H9 (cell line): ENCODE results near the gene SURF4. TPM values are rescaled to one million over a fixed set of nuclear protein-coding genes. Genes with fewer than 3 reads are reported as not detected.

Experiments
- DNase-seq: peaks from one replicate; pipeline ENCODE4 v3.0.0-alpha.2; 2017
- H2AFZ ChIP-seq: one replicate; pipeline ENCODE4 v1.6.1; 2013; ENCODE audit warnings: mild to moderate bottlenecking, low read length, control low read depth, moderate library complexity
- H2AK5ac ChIP-seq: 2 replicates; pipeline ENCODE4 v1.6.1; 2013; ENCODE audit warnings: low read length, control low read depth, mixed read lengths; ENCODE audit not compliant: insufficient read length
- H2BK120ac ChIP-seq: one replicate; pipeline ENCODE4 v1.6.1; 2013; ENCODE audit warnings: low read depth, mild to moderate bottlenecking, low read length, control low read depth, inconsistent platforms; ENCODE audit not compliant: poor library complexity, severe bottlenecking
- H2BK12ac ChIP-seq: 2 replicates; pipeline ENCODE4 v1.6.1; 2013; ENCODE audit warnings: low read length, control low read depth, mixed read lengths, low read depth; ENCODE audit not compliant: insufficient read length
- H2BK15ac ChIP-seq: 2 replicates; pipeline ENCODE4 v1.6.1; 2013; ENCODE audit warnings: low read depth, low read length, control low read depth
- H2BK20ac ChIP-seq: one replicate; pipeline ENCODE4 v1.6.1; 2013; ENCODE audit warnings: low read depth, mild to moderate bottlenecking, low read length, control low read depth, inconsistent platforms; ENCODE audit not compliant: poor library complexity, severe bottlenecking
- H2BK5ac ChIP-seq: 2 replicates; pipeline ENCODE4 v1.6.1; 2013; ENCODE audit warnings: low read length, control low read depth, mixed read lengths; ENCODE audit not compliant: insufficient read length
- H3K14ac ChIP-seq: 2 replicates; pipeline ENCODE4 v1.6.1; 2013; ENCODE audit warnings: low read length, control low read depth; ENCODE audit not compliant: insufficient read depth
- H3K18ac ChIP-seq: 2 replicates; pipeline ENCODE4 v1.6.1; 2013; ENCODE audit warnings: low read depth, mild to moderate bottlenecking, mixed read lengths, low read length, control low read depth; ENCODE audit not compliant: insufficient read length
- H3K23ac ChIP-seq: 2 replicates; pipeline ENCODE4 v1.6.1; 2013; ENCODE audit warnings: low read length, control low read depth, mixed read lengths, low read depth; ENCODE audit not compliant: insufficient read length
- H3K23me2 ChIP-seq: 2 replicates; pipeline ENCODE4 v1.6.1; 2013; ENCODE audit warnings: low read depth, mild to moderate bottlenecking, mixed read lengths, low read length, control low read depth; ENCODE audit not compliant: insufficient read length, poor library complexity, severe bottlenecking
- H3K27ac ChIP-seq: 2 replicates; pipeline ENCODE4 v1.5.1; 2013; ENCODE audit warnings: low read length, control low read depth, mixed read lengths, low read depth; ENCODE audit not compliant: insufficient read length
- H3K27me3 ChIP-seq: 2 replicates; pipeline ENCODE4 v1.6.1; 2013; ENCODE audit warnings: low read length, control low read depth, inconsistent platforms; ENCODE audit not compliant: insufficient read depth
- H3K4ac ChIP-seq: 2 replicates; pipeline ENCODE4 v1.6.1; 2013; ENCODE audit warnings: low read depth, mild to moderate bottlenecking, control low read depth, inconsistent platforms, low read length, moderate library complexity
- H3K4me1 ChIP-seq: 2 replicates; pipeline ENCODE4 v1.6.1; 2013; ENCODE audit warnings: low read length, control low read depth, inconsistent platforms; ENCODE audit not compliant: insufficient read depth
- H3K4me2 ChIP-seq: 2 replicates; pipeline ENCODE4 v1.6.1; 2013; ENCODE audit warnings: low read length, control low read depth, mixed read lengths; ENCODE audit not compliant: insufficient read length, insufficient read depth
- H3K56ac ChIP-seq: 2 replicates; pipeline ENCODE4 v1.6.1; 2013; ENCODE audit warnings: low read depth, mild to moderate bottlenecking, mixed read lengths, low read length, control low read depth; ENCODE audit not compliant: insufficient read length
- H3K79me1 ChIP-seq: 2 replicates; pipeline ENCODE4 v1.6.1; 2013; ENCODE audit warnings: low read depth, mild to moderate bottlenecking, moderate library complexity, low read length, control low read depth, inconsistent platforms; ENCODE audit not compliant: insufficient read depth, poor library complexity, severe bottlenecking
- H3K79me2 ChIP-seq: 2 replicates; pipeline ENCODE4 v1.6.1; 2013; ENCODE audit warnings: low read length, control low read depth, inconsistent platforms; ENCODE audit not compliant: insufficient read depth
- H3K9ac ChIP-seq: 2 replicates; pipeline ENCODE4 v1.6.1; 2013; ENCODE audit warnings: low read length, control low read depth, mixed read lengths; ENCODE audit not compliant: insufficient read length; ENCODE audit errors: extremely low read depth
- H3K9me3 ChIP-seq: one replicate; pipeline ENCODE4 v1.6.1; 2013; ENCODE audit warnings: low read depth, low read length, inconsistent platforms; ENCODE audit not compliant: control insufficient read depth
- H3T11ph ChIP-seq: one replicate; pipeline ENCODE4 v1.6.1; 2013; ENCODE audit warnings: mild to moderate bottlenecking, low read length, control low read depth, inconsistent platforms
- H4K20me1 ChIP-seq: one replicate; pipeline ENCODE4 v1.6.1; 2013; ENCODE audit not compliant: control insufficient read depth, insufficient read length, insufficient read depth
- H4K5ac ChIP-seq: 2 replicates; pipeline ENCODE4 v1.6.1; 2013; ENCODE audit warnings: low read depth, mild to moderate bottlenecking, mixed read lengths, low read length, control low read depth; ENCODE audit not compliant: insufficient read length
- H4K8ac ChIP-seq: replicated peaks from 2 replicates; pipeline ENCODE4 v1.6.1; 2013; ENCODE audit warnings: low read length, control low read depth, mixed read lengths, low read depth; ENCODE audit not compliant: insufficient read length
- H4K91ac ChIP-seq: 2 replicates; pipeline ENCODE4 v1.6.1; 2013; ENCODE audit warnings: low read depth, mild to moderate bottlenecking, moderate library complexity, mixed read lengths, low read length, control low read depth; ENCODE audit not compliant: insufficient read length
- H3K27ac Mint-ChIP-seq, 3 experiments: 2 replicates in 2 of 3; 3 replicates in 1 of 3; pipeline ENCODE4 v1.8.0; 2020 to 2021; ENCODE audit warnings: mixed read lengths in 3 of 3, mild to moderate bottlenecking in 1 of 3, moderate library complexity in 1 of 3
- H3K27me3 Mint-ChIP-seq: 2 replicates; pipeline ENCODE4 v1.8.0; 2021; ENCODE audit warnings: low read depth, mild to moderate bottlenecking, moderate library complexity, mixed read lengths
- H3K36me3 Mint-ChIP-seq, 3 experiments: 2 replicates in 2 of 3; 3 replicates in 1 of 3; pipeline ENCODE4 v1.8.0; 2020 to 2021; ENCODE audit warnings: low read depth in 3 of 3, mixed read lengths in 3 of 3; ENCODE audit not compliant: insufficient read depth in 1 of 3
- H3K4me1 Mint-ChIP-seq, 2 experiments: 2 replicates each; pipeline ENCODE4 v1.8.0; 2020; ENCODE audit warnings: mixed read lengths in 2 of 2
- H3K4me3 Mint-ChIP-seq, 2 experiments: 2 replicates in 1 of 2; 3 replicates in 1 of 2; pipeline ENCODE4 v1.8.0; 2020 to 2021; ENCODE audit warnings: mild to moderate bottlenecking in 2 of 2, mixed read lengths in 2 of 2, moderate library complexity in 1 of 2
- H3K9me3 Mint-ChIP-seq, 2 experiments: 2 replicates in 1 of 2; 3 replicates in 1 of 2; pipeline ENCODE4 v1.8.0; 2020; ENCODE audit warnings: mild to moderate bottlenecking in 2 of 2, mixed read lengths in 2 of 2, moderate library complexity in 1 of 2
- CTCF ChIP-seq: fragments of 200-600 bp; sonication (generic); conservative IDR thresholded peaks from 3 replicates; pipeline ENCODE4 v1.8.0; 2021; ENCODE audit warnings: antibody characterized with exemption, mild to moderate bottlenecking
- WGBS: extraction: QIAGEN DNeasy Blood & Tissue Kit; methylation state at CpG from one replicate; pipeline ENCODE4 v1.1.7; 2013; ENCODE audit warnings: missing lambda C conversion rate, low lambda C conversion rate, mixed read lengths; ENCODE audit not compliant: insufficient read length; ENCODE audit errors: extremely low coverage; 5-methylcytosine and 5-hydroxymethylcytosine counted together
- total RNA-seq: library from RNA; stranded (reverse); gene quantifications from 2 replicates; pipeline ENCODE4 v1.2.1, GENCODE V29; 2021

Gene SURF4
- total RNA-seq, 1 experiment from 2014 or later = 146 TPM

DNA sequence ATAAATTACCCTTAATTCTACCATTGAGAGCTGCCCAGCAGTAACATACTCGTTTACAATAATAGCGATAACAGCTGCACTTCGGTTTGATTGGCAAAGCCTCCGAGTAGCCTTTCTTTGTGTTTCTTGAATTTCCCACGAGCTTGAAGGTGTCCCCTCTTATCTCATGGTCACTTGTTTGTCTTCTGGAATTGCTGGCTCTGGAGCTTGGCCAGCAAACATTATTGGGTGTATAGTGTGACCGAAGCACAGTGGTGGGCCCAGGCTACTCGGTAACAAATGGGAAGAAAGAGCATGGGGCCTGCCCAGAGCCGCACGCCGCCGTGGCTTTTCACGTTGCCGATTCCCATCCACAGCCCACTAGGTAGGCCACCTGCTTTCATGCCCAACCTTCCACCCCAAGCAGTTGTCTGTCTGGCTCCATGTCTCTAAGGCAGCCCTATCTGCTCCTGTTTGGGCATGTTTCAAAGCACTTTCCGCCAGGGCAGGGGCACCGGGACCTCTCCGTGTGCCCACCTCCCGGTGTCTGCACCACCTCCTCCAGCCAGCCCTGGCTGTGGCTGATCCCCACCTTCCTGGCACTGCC lies 9.0 kb upstream of the SURF4 start:
- Histone ChIP-seq H3T11ph (no peak overlapping the region), H3K4me1 (no peaks in the 10 kb centered on the region), H3K9me3 (no peaks in the 10 kb centered on the region), H3K56ac (no peak overlapping the region), H4K91ac (no peak overlapping the region), H3K79me2 (no peaks in the 10 kb centered on the region), H3K23ac (no peak overlapping the region), H3K4me2 (no peak overlapping the region), H3K4ac (no peak overlapping the region), H3K27ac (no peak overlapping the region), H3K23me2 (no peaks in the 10 kb centered on the region), H3K79me1 (no peaks in the 10 kb centered on the region), H2BK120ac (no peak overlapping the region), H4K5ac (no peak overlapping the region), H2BK20ac (no peak overlapping the region), H2AFZ (no peak overlapping the region), H3K18ac (no peak overlapping the region), H2BK5ac (no peak overlapping the region), H4K20me1 (peaks cover 3% of the 10 kb centered on the region), H3K14ac (no peak overlapping the region; the same call in 1 of the 2 replicates), H2AK5ac (no peak overlapping the region), H3K9ac (no peak overlapping the region), H2BK15ac (no peak overlapping the region), H4K8ac (no peak overlapping the region), H3K27me3 (no peaks in the 10 kb centered on the region), H2BK12ac (no peak overlapping the region)
- H3K27me3 Mint-ChIP-seq = peaks cover 14% of the 10 kb centered on the region
- no peak overlapping the region for H3K27ac Mint-ChIP-seq
- H3K4me1 Mint-ChIP-seq = no peaks in the 10 kb centered on the region
- DNase-seq = no peak
- peaks cover 2 to 3% of the 10 kb centered on the region in 2 experiments; a peak in 4 of 5 replicates for H3K9me3 Mint-ChIP-seq
- H3K4me3 Mint-ChIP-seq = no peak overlapping the region
- no CpG with 5 or more reads among the region's 17 CpGs for WGBS
- no peak for TF ChIP-seq CTCF
- H3K36me3 Mint-ChIP-seq = no peaks in the 10 kb centered on the region
